ENCODE measurements around the gene GPR4.

Gene GPR4

GRCh38 chr19:45547965-45548609, 53.9 kb downstream of the GPR4 start:
- no peak for DNase-seq (ENCODE audit: low spot score)

- DNase-seq (ENCODE audit: low spot score), result no peak
These were observed 54.7 kb downstream of the GPR4 start for GRCh38 chr19:45547211-45547770.

GRCh38 chr19:45542234-45542668, 59.8 kb downstream of the GPR4 start:
- no peak for DNase-seq (ENCODE audit: low spot score)
